Osteoblast (primary cell): ENCODE results near the gene FOSB. TPM values are rescaled to one million over a fixed set of nuclear protein-coding genes. Genes with fewer than 3 reads are reported as not detected.

Experiments used
- DNase-seq: peaks from one replicate; pipeline ENCODE4 v3.0.0; 2011; ENCODE audit warnings: low spot score, mixed read lengths; ENCODE audit not compliant: insufficient read length; ENCODE audit errors: missing footprints
- H2AFZ ChIP-seq: 2 replicates; pipeline ENCODE4 v1.6.0; 2011; ENCODE audit warnings: mild to moderate bottlenecking, low read length
- H3K27ac ChIP-seq: 2 replicates; pipeline ENCODE4 v1.5.1; 2011; ENCODE audit warnings: mild to moderate bottlenecking, low read depth, low read length, moderate library complexity
- H3K27me3 ChIP-seq: 2 replicates; pipeline ENCODE4 v1.6.0; 2012; ENCODE audit warnings: mild to moderate bottlenecking, control low read depth, inconsistent platforms, low read length, moderate library complexity; ENCODE audit not compliant: insufficient read depth
- H3K36me3 ChIP-seq: 2 replicates; pipeline ENCODE4 v1.5.1; 2011; ENCODE audit warnings: mild to moderate bottlenecking, low read length, control low read depth, moderate library complexity; ENCODE audit not compliant: insufficient read depth
- H3K4me1 ChIP-seq: 2 replicates; pipeline ENCODE4 v1.5.1; 2011; ENCODE audit warnings: mild to moderate bottlenecking, low read length, control low read depth, moderate library complexity; ENCODE audit not compliant: insufficient read depth
- H3K4me2 ChIP-seq: 2 replicates; pipeline ENCODE4 v1.6.0; 2011; ENCODE audit warnings: mild to moderate bottlenecking, low read length; ENCODE audit not compliant: insufficient read depth
- H3K4me3 ChIP-seq: fragments of 200-600 bp; sonication (generic); 3 replicates; pipeline ENCODE4 v1.5.1; 2012; ENCODE audit warnings: mild to moderate bottlenecking, low read length, inconsistent platforms; ENCODE audit not compliant: insufficient read depth
- H3K79me2 ChIP-seq: 2 replicates; pipeline ENCODE4 v1.6.0; 2012; ENCODE audit warnings: mild to moderate bottlenecking, low read length, control low read depth, inconsistent platforms; ENCODE audit not compliant: insufficient read depth
- H3K9me3 ChIP-seq: 2 replicates; pipeline ENCODE4 v1.5.1; 2011; ENCODE audit warnings: low read depth, low read length, control low read depth
- H4K20me1 ChIP-seq: 2 replicates; pipeline ENCODE4 v1.6.0; 2012; ENCODE audit warnings: mild to moderate bottlenecking, low read length, control low read depth; ENCODE audit not compliant: insufficient read depth
- CTCF ChIP-seq: IDR thresholded peaks from 2 replicates; pipeline ENCODE4 v1.5.1; 2011; ENCODE audit warnings: mild to moderate bottlenecking, low read depth, low read length, moderate library complexity; ENCODE audit errors: extremely low read depth
- total RNA-seq: library from RNA; depleted of rRNA; stranded (reverse); fragments of >200 nt; gene quantifications from 2 replicates; pipeline ENCODE4 v1.2.3, GENCODE V29; 2012

The FOSB gene
- total RNA-seq, 1 donor = 3.3 TPM

- peaks cover 7% of the 10 kb centered on the region for H3K79me2 ChIP-seq
- DNase-seq = peak; percentile 99
- peak overlapping the region; percentile 89 for H3K4me2 ChIP-seq
- no peaks in the 10 kb centered on the region for H3K9me3 ChIP-seq
- no peaks in the 10 kb centered on the region for H3K27me3 ChIP-seq
- peak overlapping the region; percentile 75 for H3K4me3 ChIP-seq
- H3K36me3 ChIP-seq = no peaks in the 10 kb centered on the region
- H3K4me1 ChIP-seq = peaks cover 31% of the 10 kb centered on the region
- no peaks in the 10 kb centered on the region for H4K20me1 ChIP-seq
- peak overlapping the region; percentile 98 for H3K27ac ChIP-seq
- no peak overlapping the region for H2AFZ ChIP-seq
- no peak for TF ChIP-seq CTCF
These were observed 24.1 kb upstream of the FOSB start for GRCh38 chr19:45443462-45444317.

DNA sequence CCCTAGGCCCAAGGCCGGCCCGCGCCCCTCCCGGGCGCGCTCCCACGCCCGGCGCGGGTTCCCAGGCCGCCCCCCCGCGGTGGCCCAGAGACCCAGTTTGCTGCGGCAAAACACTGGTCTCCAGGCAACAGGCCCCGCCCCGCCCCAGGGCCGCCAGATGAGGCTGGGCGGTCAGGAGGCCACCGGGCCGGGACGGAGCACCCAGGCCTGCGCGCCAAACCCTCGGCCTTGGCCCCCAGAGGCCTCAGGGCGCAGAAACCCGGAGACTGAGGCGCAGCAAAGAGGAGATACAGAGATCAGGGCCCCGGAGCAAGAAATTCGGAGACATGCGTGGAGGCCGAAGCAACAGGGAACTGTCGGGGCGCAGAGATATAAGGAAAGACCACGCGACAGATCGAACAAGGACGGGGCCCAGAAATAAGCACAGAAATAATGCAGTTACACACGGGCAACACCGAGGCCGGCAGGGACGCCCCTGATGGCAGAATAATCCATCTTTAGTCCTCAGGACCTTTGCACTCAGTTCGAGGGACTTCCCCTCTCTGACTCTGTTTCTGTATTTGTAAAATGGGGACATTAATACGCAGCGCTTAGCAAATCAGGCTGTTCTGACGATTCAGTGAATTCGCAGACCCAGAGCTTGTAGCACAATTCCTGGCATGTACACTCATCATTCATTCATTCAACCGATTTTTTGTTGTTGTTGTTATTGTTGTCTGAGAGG is 23.3 kb upstream of the FOSB start:
- Histone ChIP-seq H3K4me3 (peak overlapping the region; percentile 68), H3K36me3 (no peaks in the 10 kb centered on the region), H3K27me3 (no peaks in the 10 kb centered on the region), H3K4me2 (peak overlapping the region; percentile 89), H3K4me1 (peaks cover 31% of the 10 kb centered on the region), H3K79me2 (peaks cover 11% of the 10 kb centered on the region), H2AFZ (no peak overlapping the region), H3K27ac (peak overlapping the region; percentile 77), H4K20me1 (no peaks in the 10 kb centered on the region), H3K9me3 (no peaks in the 10 kb centered on the region)
- TF ChIP-seq CTCF = no peak
- peak; percentile 98 for DNase-seq

DNA sequence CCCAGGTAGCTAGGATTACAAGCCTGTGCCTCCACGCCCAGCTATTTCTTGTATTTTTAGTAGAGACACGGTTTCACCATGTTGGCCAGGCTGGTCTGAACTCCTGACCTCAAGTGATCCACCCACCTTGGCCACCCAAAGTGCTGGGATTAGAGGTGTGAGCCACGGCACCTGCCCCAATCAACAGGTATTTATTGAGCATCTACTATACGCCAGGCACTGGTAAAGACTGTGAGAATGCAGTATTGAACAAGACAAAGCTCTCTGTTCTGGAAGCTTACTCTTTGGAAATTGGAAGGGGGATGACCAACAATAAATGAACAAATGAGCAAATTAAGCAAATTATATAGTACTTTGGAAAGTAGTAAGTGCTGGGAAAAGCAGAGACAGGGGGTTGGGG is 22.7 kb upstream of the FOSB start:
- Histone ChIP-seq H3K36me3 (no peaks in the 10 kb centered on the region), H3K9me3 (no peaks in the 10 kb centered on the region), H2AFZ (no peak overlapping the region), H3K4me3 (no peak overlapping the region), H3K27me3 (no peaks in the 10 kb centered on the region), H3K27ac (peak overlapping the region; percentile 77), H3K79me2 (peaks cover 14% of the 10 kb centered on the region), H3K4me1 (peaks cover 33% of the 10 kb centered on the region), H3K4me2 (no peak overlapping the region), H4K20me1 (no peaks in the 10 kb centered on the region)
- DNase-seq = no peak
- no peak for TF ChIP-seq CTCF

GRCh38 chr19:45446295-45446694 is 21.5 kb upstream of the FOSB start:
- Histone ChIP-seq H3K27ac (no peak overlapping the region), H3K79me2 (peaks cover 17% of the 10 kb centered on the region)

More at GRCh38 chr19:45446295-45446694, 21.5 kb upstream of the FOSB start:
- no peak overlapping the region for H2AFZ ChIP-seq
- no peaks in the 10 kb centered on the region for H4K20me1 ChIP-seq
- H3K9me3 ChIP-seq = no peaks in the 10 kb centered on the region
- no peaks in the 10 kb centered on the region for H3K36me3 ChIP-seq
- H3K4me2 ChIP-seq = no peak overlapping the region
- no peak overlapping the region for H3K4me3 ChIP-seq
- peak; percentile 48 for TF ChIP-seq CTCF
- DNase-seq = peak; percentile 72
- peaks cover 24% of the 10 kb centered on the region for H3K4me1 ChIP-seq
- no peaks in the 10 kb centered on the region for H3K27me3 ChIP-seq
